DMS 273 treated with DMSO at 0.1 percent for 48 hours (cell line): ENCODE data around the gene DUSP14.
A peak's percentile ranks its signal among the peaks of the same experiment; 100 is the strongest.
"Not testable (repeated sequence)": the region's sequence is repeated elsewhere in the genome, so short reads cannot be mapped to it uniquely, and the experiment has no call there.

Source experiments
- DNase-seq: peaks from one replicate; lab custom pipeline; 2025; lab: John Stamatoyannopoulos, UW

The DUSP14 gene, protein sequence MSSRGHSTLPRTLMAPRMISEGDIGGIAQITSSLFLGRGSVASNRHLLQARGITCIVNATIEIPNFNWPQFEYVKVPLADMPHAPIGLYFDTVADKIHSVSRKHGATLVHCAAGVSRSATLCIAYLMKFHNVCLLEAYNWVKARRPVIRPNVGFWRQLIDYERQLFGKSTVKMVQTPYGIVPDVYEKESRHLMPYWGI

GRCh38 chr17:37489197-37490001 lies at the start of gene DUSP14:
DUSP14 (plus strand) TSS chr17:37489891; CDS start chr17:37512273, 22,382 bp downstream.
- DNase-seq: peak; percentile 66

- DNase-seq: no peak
These were observed 49.3 kb upstream of the DUSP14 start for GRCh38 chr17:37440424-37440823.

GRCh38 chr17:37441369-37442014 lies 48.2 kb upstream of the DUSP14 start:
- not testable (repeated sequence) for DNase-seq

- no peak for DNase-seq
These were observed 43.7 kb upstream of the DUSP14 start for GRCh38 chr17:37446027-37446426.

- DNase-seq: no peak
These were observed 42.0 kb upstream of the DUSP14 start for GRCh38 chr17:37447641-37448040.

DNA sequence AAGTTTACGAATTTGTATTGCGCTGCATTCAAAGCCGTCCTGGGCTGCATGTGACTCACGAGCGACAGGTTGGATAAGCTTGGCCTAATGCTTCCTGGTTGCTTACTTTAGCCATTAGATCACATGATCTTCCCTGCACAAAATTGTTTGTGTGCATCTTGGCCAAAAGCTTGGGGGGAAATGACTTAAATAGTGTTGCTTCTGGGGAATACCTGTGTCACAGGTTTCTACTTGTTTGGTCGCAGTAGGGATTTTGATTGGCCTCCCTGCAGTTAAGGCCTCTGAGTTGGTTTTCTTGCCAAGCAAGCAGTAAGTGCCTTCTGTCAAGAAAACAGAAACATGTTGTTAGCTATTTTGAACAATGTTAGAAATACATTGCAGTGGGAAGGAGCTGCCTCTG lies 39.6 kb upstream of the DUSP14 start:
- no peak for DNase-seq

- not testable (repeated sequence) for DNase-seq
These were observed 31.9 kb upstream of the DUSP14 start for GRCh38 chr17:37457801-37458200.

- no peak for DNase-seq
These were observed 30.9 kb upstream of the DUSP14 start for GRCh38 chr17:37458805-37459204.

DNA sequence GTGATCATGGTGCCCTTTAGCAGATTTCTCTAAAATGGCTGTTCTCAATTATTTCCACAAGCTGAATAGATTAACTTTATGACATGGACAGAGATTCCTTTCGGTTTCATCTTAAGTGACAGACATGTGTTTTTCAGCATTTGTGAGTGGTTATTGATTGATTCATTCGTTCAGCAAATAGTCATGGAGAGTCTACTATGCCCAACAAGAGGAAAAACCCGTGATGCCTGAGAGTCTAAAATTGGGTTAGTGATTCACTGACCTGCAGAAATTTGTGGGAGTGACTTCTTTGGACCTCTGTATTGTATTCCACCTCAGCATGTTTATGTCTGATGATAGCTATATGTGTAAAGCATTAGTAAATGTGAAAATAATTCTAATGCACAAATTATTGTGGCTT lies 28.0 kb upstream of the DUSP14 start:
- no peak for DNase-seq

GRCh38 chr17:37462492-37462891 lies 27.2 kb upstream of the DUSP14 start:
- no peak for DNase-seq

GRCh38 chr17:37463039-37463438 lies 26.7 kb upstream of the DUSP14 start:
- DNase-seq: no peak

DNA sequence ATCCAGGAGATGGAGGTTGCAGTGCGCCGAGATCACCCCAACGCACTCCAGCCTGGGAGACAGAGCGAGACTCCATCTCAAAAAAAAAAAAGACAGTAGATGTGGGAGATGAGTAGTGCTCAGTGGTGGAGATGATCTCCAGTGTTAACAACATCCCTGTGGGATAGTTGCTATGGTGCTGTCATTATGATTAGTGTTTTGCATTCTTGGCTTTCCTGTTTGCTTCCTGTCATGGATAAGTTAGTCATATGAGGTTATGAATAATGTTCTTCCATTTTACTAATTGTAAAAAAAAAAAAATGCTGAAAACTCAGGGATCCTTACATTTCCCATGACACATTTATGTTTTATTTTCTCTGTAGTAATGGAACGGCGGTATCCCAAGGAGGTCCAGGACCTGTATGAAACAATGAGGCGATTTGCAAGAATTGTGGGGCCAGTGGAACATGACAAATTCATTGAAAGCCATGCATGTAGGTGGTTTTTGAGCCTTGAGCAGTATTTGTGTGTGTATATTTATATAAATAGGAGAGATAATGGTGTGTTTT lies 24.5 kb upstream of the DUSP14 start:
- DNase-seq: no peak

- DNase-seq: no peak
These were observed 23.2 kb upstream of the DUSP14 start for GRCh38 chr17:37466471-37466870.

DNA sequence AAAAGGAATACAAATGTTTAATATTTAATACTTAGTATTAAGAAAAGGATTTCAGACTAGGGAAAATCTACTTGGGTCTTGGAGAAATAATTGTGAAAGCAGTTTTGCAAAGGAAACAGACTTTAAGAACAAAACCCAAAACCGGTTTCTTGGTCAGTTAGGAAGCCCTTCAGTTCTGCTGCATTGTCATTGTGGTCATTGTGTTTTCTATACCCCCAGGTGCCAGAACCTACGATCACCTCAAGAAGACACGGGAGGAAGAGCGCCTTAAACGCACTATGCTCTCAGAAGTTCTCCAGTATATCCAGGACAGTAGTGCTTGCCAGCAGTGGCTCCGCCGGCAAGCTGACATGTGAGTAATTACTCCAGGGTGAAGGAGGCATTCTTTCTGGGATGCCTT lies 19.5 kb upstream of the DUSP14 start:
- DNase-seq: no peak

GRCh38 chr17:37475731-37476420 lies 13.8 kb upstream of the DUSP14 start:
- DNase-seq: no peak

DNA sequence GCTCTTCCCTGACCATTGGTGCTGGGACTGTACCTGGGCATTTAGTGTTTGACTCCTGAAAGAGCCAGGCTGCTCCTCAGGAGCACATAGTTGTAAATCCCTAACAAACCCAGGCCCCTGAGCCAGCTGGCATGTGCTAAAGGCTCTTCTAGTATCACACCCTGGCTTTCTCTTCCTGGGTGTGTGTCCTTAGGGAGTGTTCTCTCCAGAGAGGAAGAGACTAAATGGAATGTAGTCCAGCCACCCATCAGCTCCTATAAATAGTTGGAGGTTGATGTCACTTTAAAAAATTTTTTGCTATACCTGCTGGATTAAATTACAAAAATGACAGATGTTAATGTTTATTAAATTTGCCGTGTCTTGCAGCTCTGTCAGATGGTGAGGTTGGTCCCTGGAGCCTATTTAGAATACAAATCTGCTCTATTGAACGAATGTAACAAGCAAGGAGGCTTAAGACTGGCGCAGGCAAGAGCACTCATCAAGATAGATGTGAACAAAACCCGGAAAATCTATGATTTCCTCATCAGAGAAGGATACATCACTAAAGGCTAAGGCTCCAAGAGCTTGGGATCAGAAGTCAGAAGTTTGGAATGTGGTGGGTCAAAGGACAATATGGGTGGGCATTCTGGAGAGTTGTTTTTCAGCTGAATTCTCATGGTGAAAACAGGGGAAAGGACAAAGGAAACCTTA lies 13.1 kb upstream of the DUSP14 start:
- peak; percentile 86 for DNase-seq

GRCh38 chr17:37478187-37478586 lies 11.5 kb upstream of the DUSP14 start:
- peak; percentile 65 for DNase-seq

GRCh38 chr17:37479025-37479424 lies 10.7 kb upstream of the DUSP14 start:
- DNase-seq: no peak

GRCh38 chr17:37480427-37480826 lies 9.3 kb upstream of the DUSP14 start:
- DNase-seq: no peak

DNA sequence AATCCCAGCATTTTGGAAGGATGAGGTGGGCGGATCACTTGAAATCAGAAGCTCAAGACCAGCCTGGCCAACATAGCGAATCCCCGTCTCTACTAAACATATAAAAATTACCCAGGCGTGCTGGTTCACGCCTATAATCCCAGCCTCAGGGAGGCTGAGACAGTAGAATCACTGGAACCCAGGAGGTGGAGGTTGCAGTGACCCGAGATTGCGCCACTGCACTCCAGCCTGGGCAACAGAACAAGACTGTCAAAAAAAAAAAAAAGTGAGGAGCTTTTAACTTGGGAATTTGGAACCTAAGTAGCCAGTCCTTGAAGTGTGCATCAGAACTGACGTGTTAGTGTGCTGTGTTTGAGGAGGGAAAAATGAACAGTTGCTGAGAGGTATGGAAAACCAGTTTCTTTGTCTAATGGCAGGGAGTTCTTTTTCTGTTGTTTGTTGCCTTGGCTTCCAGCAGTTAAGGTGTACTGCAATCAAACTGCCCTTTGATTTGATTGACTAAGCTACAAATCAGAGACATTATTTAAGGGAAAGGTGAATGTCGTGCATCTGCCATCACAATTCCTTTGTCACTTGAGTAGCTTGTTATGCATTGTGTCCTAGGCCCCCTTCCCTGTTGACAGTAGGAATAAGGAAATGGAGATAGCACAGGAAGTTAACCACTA lies 8.6 kb upstream of the DUSP14 start:
- no peak for DNase-seq
